Measurements from ENCODE around the gene NTRK3.
A peak's percentile ranks its signal among the peaks of the same experiment; 100 is the strongest.

The NTRK3 gene

DNA sequence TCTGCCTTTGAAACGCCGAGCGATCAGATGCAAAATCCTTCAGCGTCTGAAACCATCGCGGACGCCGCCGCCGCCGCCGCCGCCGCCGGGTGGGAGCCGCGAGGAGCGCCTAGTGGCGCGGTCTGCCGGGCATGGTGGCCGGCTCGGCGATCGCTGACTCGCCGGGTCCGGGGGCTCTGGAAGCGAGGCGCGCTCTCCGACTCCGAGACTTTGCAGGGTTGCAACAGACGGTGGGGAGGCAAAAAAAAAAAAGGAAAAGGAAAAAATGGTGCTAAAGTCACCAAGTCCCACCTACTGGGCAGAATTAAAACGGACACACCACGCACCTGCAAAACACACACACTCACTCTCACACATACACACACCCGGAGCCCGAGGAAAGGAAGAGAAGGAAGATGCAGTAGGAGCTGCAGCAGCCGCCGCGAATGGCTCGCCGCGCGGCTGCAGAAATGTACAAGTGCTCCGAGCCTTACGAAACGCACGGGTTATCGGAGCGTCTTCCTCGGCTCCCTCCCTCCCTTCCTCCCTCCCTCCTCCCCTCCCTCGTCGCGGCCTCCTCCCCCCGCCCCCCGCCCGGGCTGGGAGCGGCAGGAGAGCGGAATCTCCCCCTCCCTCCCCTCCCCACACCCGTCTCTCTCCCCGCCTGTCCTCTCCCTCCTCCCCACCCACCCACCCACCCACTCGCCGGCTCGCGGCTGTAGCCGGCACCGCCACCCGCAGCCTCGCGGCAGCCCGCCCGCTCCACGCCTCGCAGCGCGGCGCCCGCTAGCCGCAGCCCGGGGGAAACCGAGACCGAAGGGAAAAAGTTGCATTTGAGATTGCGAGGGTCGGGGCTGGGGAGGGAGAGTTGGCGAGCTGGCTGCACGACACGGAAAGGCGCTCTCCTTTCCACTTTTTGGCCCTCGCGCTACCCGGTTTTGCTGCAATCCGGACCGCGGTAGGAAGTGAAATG lies at the start of gene NTRK3:
NTRK3 (minus strand) TSS at position 461 of the 952 bp plus-strand sequence. CDS start 586 bp downstream, outside the sequence.
- CTCF ChIA-PET = interaction anchor here (0.7 kb wide), 1 partner anchor 135 kb away, joined by 4 read pairs; no protein-coding TSS in a partner anchor
- TF ChIP-seq FOXA1 (IDR thresholded peaks at IDR 0.05) = no peak
- TF ChIP-seq SUZ12 (IDR thresholded peaks at IDR 0.05) = no peak
- no peak for TF ChIP-seq BHLHE40 (IDR thresholded peaks at IDR 0.05; ENCODE audit: borderline replicate concordance)
- no peak for TF ChIP-seq SP1 (IDR thresholded peaks at IDR 0.05)
- TF ChIP-seq CTBP1 (IDR thresholded peaks at IDR 0.05; ENCODE audit: borderline replicate concordance) = no peak
- TF ChIP-seq ARNT (IDR thresholded peaks at IDR 0.05) = no peak
- no peak for TF ChIP-seq FOXK2 (IDR thresholded peaks at IDR 0.05)
- TF ChIP-seq TARDBP (IDR thresholded peaks at IDR 0.05) = no peak
- TF ChIP-seq HDGF (IDR thresholded peaks at IDR 0.05; ENCODE audit: borderline replicate concordance) = no peak
- TF ChIP-seq NFRKB (IDR thresholded peaks at IDR 0.05) = no peak
- TF ChIP-seq ELF4 (IDR thresholded peaks at IDR 0.05) = no peak
- no peak for TF ChIP-seq LEF1 (IDR thresholded peaks at IDR 0.05; ENCODE audit: borderline replicate concordance)
- TF ChIP-seq L3MBTL2 (conservative IDR thresholded peaks at IDR 0.05) = no peak
- TF ChIP-seq, protein P1, sequence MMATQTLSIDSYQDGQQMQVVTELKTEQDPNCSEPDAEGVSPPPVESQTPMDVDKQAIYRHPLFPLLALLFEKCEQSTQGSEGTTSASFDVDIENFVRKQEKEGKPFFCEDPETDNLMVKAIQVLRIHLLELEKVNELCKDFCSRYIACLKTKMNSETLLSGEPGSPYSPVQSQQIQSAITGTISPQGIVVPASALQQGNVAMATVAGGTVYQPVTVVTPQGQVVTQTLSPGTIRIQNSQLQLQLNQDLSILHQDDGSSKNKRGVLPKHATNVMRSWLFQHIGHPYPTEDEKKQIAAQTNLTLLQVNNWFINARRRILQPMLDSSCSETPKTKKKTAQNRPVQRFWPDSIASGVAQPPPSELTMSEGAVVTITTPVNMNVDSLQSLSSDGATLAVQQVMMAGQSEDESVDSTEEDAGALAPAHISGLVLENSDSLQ (IDR thresholded peaks at IDR 0.05) = no peak
- no peak for TF ChIP-seq ZNF384 (IDR thresholded peaks at IDR 0.05)
- TF ChIP-seq FOXM1 (IDR thresholded peaks at IDR 0.05; ENCODE audit: borderline replicate concordance) = no peak
- POLR2A ChIA-PET = no interaction called here
- peak; percentile 31 for DNase-seq (ENCODE audit: extremely low spot score)

DNA sequence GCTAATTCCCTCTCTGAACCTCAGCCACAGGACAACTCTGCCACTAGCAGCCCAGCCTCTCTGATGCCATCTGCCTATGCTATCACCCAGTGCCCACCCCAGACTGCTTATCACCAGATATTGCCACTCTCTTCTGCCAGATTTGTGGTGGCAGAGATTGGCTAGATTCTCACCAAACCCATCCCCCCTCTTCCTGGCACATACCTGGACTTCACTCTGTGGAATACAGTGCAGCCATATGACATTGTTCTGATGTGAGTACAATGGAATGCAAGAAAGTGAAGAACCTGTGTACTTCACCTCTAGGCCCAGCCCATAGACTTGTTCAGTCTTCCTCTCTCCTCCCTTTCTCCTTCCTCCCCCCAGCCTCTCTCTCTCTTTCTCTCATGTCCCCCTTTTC lies 46.9 kb upstream of the NTRK3 start:
- POLR2A ChIA-PET = no interaction called here
- TF ChIP-seq L3MBTL2 (conservative IDR thresholded peaks at IDR 0.05) (no peak), ARNT (IDR thresholded peaks at IDR 0.05) (no peak), NFRKB (IDR thresholded peaks at IDR 0.05) (no peak), SUZ12 (IDR thresholded peaks at IDR 0.05) (no peak), FOXA1 (IDR thresholded peaks at IDR 0.05) (no peak), ELF4 (IDR thresholded peaks at IDR 0.05) (no peak), ZNF384 (IDR thresholded peaks at IDR 0.05) (no peak), TARDBP (IDR thresholded peaks at IDR 0.05) (no peak), LEF1 (IDR thresholded peaks at IDR 0.05; ENCODE audit: borderline replicate concordance) (no peak), FOXK2 (IDR thresholded peaks at IDR 0.05) (no peak), SP1 (IDR thresholded peaks at IDR 0.05) (no peak)
- DNase-seq (ENCODE audit: extremely low spot score) = no peak
- CTCF ChIA-PET = no interaction called here

DNA sequence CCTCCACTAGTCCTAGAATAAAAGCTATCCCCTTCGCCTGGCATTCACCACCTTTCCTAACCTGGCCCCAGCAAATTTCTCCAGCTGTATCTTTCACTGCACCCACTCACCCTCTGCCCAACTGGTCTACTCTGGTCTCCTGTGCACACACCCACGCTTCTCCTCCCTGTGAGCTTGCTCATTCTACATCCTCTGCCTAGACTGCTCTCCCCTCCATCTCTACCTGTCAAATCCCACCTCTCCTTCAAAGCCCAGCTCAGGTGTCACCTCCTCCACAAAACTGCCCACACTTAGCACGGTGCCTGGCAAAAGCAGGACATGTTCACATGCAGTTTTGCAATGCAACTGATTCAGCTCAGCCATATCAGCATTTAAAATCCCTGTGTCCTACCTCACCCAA lies 45.8 kb upstream of the NTRK3 start:
- CTCF ChIA-PET = no interaction called here
- POLR2A ChIA-PET = no interaction called here
- no peak for DNase-seq (ENCODE audit: extremely low spot score)
- TF ChIP-seq HDGF (IDR thresholded peaks at IDR 0.05; ENCODE audit: borderline replicate concordance) = no peak
- TF ChIP-seq SUZ12 (IDR thresholded peaks at IDR 0.05) = no peak
- TF ChIP-seq, protein P1 (IDR thresholded peaks at IDR 0.05) = no peak
- TF ChIP-seq NFRKB (IDR thresholded peaks at IDR 0.05) = no peak
- TF ChIP-seq FOXK2 (IDR thresholded peaks at IDR 0.05) = no peak
- TF ChIP-seq FOXM1 (IDR thresholded peaks at IDR 0.05; ENCODE audit: borderline replicate concordance) = no peak
- TF ChIP-seq ARNT (IDR thresholded peaks at IDR 0.05) = no peak
- TF ChIP-seq BHLHE40 (IDR thresholded peaks at IDR 0.05; ENCODE audit: borderline replicate concordance) = no peak
- TF ChIP-seq CTBP1 (IDR thresholded peaks at IDR 0.05; ENCODE audit: borderline replicate concordance) = no peak
- TF ChIP-seq SP1 (IDR thresholded peaks at IDR 0.05) = no peak
- no peak for TF ChIP-seq ELF4 (IDR thresholded peaks at IDR 0.05)

DNA sequence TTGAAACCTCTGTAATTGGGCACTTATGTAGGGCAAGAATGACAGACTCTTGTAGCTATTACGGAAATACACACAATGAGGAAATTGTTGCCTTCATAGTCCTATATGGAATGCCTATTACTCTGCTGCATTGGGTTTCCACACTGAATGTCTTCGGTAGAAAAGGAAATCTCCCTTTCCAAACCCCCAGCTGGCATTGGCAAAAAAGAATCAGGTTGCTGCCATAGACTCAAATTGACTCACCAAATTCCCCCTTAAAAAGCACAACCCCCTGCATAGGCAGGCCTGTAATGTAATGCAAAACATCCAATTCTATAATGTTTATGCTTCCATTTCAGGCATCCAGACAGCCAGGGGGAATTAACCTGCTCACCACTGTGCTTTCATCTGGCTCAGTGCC lies 44.8 kb upstream of the NTRK3 start:
- DNase-seq (ENCODE audit: extremely low spot score) = no peak
- POLR2A ChIA-PET = no interaction called here
- CTCF ChIA-PET = no interaction called here
- TF ChIP-seq ZNF384 (IDR thresholded peaks at IDR 0.05) (no peak), TARDBP (IDR thresholded peaks at IDR 0.05) (no peak), ARNT (IDR thresholded peaks at IDR 0.05) (no peak), SUZ12 (IDR thresholded peaks at IDR 0.05) (no peak), L3MBTL2 (conservative IDR thresholded peaks at IDR 0.05) (no peak), HDGF (IDR thresholded peaks at IDR 0.05; ENCODE audit: borderline replicate concordance) (no peak), SP1 (IDR thresholded peaks at IDR 0.05) (no peak), LEF1 (IDR thresholded peaks at IDR 0.05; ENCODE audit: borderline replicate concordance) (no peak), NFRKB (IDR thresholded peaks at IDR 0.05) (no peak), CTBP1 (IDR thresholded peaks at IDR 0.05; ENCODE audit: borderline replicate concordance) (no peak), BHLHE40 (IDR thresholded peaks at IDR 0.05; ENCODE audit: borderline replicate concordance) (no peak)
- TF ChIP-seq, protein P1 (IDR thresholded peaks at IDR 0.05) = no peak

DNA sequence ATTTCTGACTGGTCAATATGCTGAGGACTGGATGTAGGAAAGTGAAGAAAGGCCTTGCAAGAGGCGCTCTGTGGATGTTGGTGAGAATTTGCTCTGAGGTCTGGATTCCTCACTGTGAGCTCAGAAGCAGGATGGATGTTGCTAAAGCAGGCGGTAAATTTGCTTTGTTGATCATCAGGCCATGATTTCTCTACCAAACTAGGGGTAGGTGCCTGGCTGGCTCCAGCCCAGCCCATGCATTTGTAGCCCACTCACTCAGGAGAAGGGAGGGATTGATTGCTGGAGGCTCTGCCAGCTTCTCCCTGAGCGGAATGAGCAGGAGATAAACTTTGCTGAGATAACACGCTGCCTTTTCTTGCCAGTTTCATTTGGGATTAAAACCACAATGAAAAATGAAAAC lies 44.3 kb upstream of the NTRK3 start:
- ChIA-PET POLR2A (no interaction called here), CTCF (interaction anchor here (0.5 to 0.9 kb wide), 2 partner anchors 150 to 341 kb away, joined by 3 to 6 read pairs; no protein-coding TSS in a partner anchor)
- no peak for TF ChIP-seq FOXK2 (IDR thresholded peaks at IDR 0.05)
- TF ChIP-seq, protein P1 (IDR thresholded peaks at IDR 0.05) = no peak
- no peak for DNase-seq (ENCODE audit: extremely low spot score)

All from HEK293T (cell line).